Endothelial cell (in vitro differentiated cells): Measurements from ENCODE around the gene TMEM212. TPM values are rescaled to one million over a fixed set of nuclear protein-coding genes. Genes with fewer than 3 reads are reported as not detected.
"Not testable (repeated sequence)": the region's sequence is repeated elsewhere in the genome, so short reads cannot be mapped to it uniquely, and the experiment has no call there.

Source experiments
- DNase-seq: peaks from one replicate; pipeline ENCODE4 v3.0.0; 2021; ENCODE audit warnings: low spot score
- H3K27ac Mint-ChIP-seq: one replicate; pipeline ENCODE4 v1.8.0; 2021; ENCODE audit warnings: mixed read lengths, inconsistent platforms; ENCODE audit not compliant: unreplicated experiment
- H3K27me3 Mint-ChIP-seq: one replicate; pipeline ENCODE4 v1.8.0; 2021; ENCODE audit warnings: mild to moderate bottlenecking, moderate library complexity, mixed read lengths, inconsistent platforms; ENCODE audit not compliant: unreplicated experiment
- H3K36me3 Mint-ChIP-seq: one replicate; pipeline ENCODE4 v1.8.0; 2021; ENCODE audit warnings: mild to moderate bottlenecking, low read depth, mixed read lengths, inconsistent platforms; ENCODE audit not compliant: unreplicated experiment
- H3K4me1 Mint-ChIP-seq: one replicate; pipeline ENCODE4 v1.8.0; 2021; ENCODE audit warnings: mild to moderate bottlenecking, mixed read lengths, inconsistent platforms; ENCODE audit not compliant: unreplicated experiment
- H3K4me3 Mint-ChIP-seq: one replicate; pipeline ENCODE4 v1.8.0; 2021; ENCODE audit warnings: mild to moderate bottlenecking, mixed read lengths, inconsistent platforms; ENCODE audit not compliant: unreplicated experiment
- H3K9me3 Mint-ChIP-seq: one replicate; pipeline ENCODE4 v1.8.0; 2021; ENCODE audit warnings: mixed read lengths, inconsistent platforms; ENCODE audit not compliant: unreplicated experiment
- total RNA-seq: library from RNA; stranded (reverse); fragmentation: NEBNext Ultra II Directional; extraction: Animal tissue kit (Norgen Biotek cat#: 25700); gene quantifications from one replicate; pipeline ENCODE4 v1.2.1, GENCODE V29; 2021; ENCODE audit not compliant: unreplicated experiment
- TF ChIP-seq, protein P1 (sequence below): fragments of 200-600 bp; sonication (generic); IDR thresholded peaks from one replicate; pipeline ENCODE4 v1.5.0; 2021; ENCODE audit warnings: antibody characterized with exemption; ENCODE audit not compliant: unreplicated experiment

TMEM212 gene
- total RNA-seq, 1 donor from 2014 or later = not detected

GRCh38 chr3:171901615-171902312, 58.6 kb downstream of the TMEM212 start:
- H3K4me3 Mint-ChIP-seq = no peak overlapping the region
- H3K9me3 Mint-ChIP-seq = no peaks in the 10 kb centered on the region
- DNase-seq = no peak
- H3K36me3 Mint-ChIP-seq = no peaks in the 10 kb centered on the region
- no peak overlapping the region for H3K27ac Mint-ChIP-seq
- TF ChIP-seq, protein P1, sequence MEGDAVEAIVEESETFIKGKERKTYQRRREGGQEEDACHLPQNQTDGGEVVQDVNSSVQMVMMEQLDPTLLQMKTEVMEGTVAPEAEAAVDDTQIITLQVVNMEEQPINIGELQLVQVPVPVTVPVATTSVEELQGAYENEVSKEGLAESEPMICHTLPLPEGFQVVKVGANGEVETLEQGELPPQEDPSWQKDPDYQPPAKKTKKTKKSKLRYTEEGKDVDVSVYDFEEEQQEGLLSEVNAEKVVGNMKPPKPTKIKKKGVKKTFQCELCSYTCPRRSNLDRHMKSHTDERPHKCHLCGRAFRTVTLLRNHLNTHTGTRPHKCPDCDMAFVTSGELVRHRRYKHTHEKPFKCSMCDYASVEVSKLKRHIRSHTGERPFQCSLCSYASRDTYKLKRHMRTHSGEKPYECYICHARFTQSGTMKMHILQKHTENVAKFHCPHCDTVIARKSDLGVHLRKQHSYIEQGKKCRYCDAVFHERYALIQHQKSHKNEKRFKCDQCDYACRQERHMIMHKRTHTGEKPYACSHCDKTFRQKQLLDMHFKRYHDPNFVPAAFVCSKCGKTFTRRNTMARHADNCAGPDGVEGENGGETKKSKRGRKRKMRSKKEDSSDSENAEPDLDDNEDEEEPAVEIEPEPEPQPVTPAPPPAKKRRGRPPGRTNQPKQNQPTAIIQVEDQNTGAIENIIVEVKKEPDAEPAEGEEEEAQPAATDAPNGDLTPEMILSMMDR = no peak
- H3K27me3 Mint-ChIP-seq = peaks cover 6% of the 10 kb centered on the region
- no peaks in the 10 kb centered on the region for H3K4me1 Mint-ChIP-seq

- Mint-ChIP-seq H3K27me3 (peaks cover 6% of the 10 kb centered on the region), H3K4me1 (no peaks in the 10 kb centered on the region), H3K9me3 (peaks cover 6% of the 10 kb centered on the region), H3K27ac (no peak overlapping the region), H3K36me3 (peaks cover 5% of the 10 kb centered on the region), H3K4me3 (no peak overlapping the region)
- TF ChIP-seq, protein P1 = no peak
- DNase-seq = no peak
These were observed 61.7 kb downstream of the TMEM212 start for GRCh38 chr3:171904829-171905228.

- not testable (repeated sequence) for H3K36me3 Mint-ChIP-seq, H3K27me3 Mint-ChIP-seq, H3K27ac Mint-ChIP-seq
These were observed 63.4 kb downstream of the TMEM212 start for GRCh38 chr3:171906503-171906902.

DNA sequence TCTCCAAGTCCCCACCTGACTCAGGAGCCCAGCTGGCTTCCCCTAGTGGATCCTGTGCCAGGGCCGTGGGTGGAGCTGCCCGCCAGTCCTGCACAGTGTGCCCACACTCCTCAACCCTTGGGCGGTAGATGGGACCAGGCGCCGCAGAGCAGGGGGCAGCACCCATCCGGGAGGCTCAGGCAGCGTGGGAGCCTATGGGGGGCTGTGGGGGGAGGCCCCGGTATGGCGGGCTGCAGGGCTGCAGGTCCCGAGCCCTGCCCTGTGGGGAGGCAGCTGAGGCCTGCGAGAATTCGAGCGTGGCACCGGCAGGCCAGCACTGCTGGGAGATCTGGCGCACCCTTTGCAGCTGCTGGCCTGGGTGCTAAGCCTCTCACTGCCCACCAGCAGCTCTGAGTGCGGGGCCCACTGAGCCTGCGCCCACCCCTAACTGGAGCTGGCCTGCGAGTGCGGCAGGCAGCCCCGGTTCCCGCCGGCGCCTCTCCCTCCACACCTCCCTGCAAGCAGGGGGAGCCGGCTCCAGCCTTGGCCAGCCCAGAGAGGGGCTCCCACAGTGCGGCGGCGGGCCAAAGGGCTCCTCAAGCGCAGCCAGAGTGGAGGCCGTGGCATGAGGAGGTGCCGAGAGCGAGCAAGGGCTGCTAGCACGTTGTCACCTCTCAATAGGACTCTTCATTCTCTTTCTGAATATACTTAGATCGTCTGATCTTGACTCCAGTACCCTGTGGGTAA, 64.0 kb downstream of the TMEM212 start:
- Mint-ChIP-seq H3K9me3 (peaks cover 6% of the 10 kb centered on the region), H3K4me3 (no peak overlapping the region), H3K36me3 (peaks cover 5% of the 10 kb centered on the region), H3K27ac (no peak overlapping the region), H3K27me3 (peaks cover 1% of the 10 kb centered on the region), H3K4me1 (no peaks in the 10 kb centered on the region)
- DNase-seq = no peak
- TF ChIP-seq, protein P1 = no peak

More at GRCh38 chr3:171906503-171906902, 63.4 kb downstream of the TMEM212 start:
- not testable (repeated sequence) for H3K9me3 Mint-ChIP-seq, H3K4me3 Mint-ChIP-seq, H3K4me1 Mint-ChIP-seq, DNase-seq

- Mint-ChIP-seq H3K4me1 (no peaks in the 10 kb centered on the region), H3K4me3 (no peak overlapping the region), H3K27me3 (no peaks in the 10 kb centered on the region), H3K9me3 (peaks cover 6% of the 10 kb centered on the region), H3K27ac (no peak overlapping the region), H3K36me3 (peaks cover 5% of the 10 kb centered on the region)
- DNase-seq = no peak
- TF ChIP-seq, protein P1 = no peak
These were observed 64.6 kb downstream of the TMEM212 start for GRCh38 chr3:171907761-171908160.
